Measurements from ENCODE around the gene SRRM4.
A peak's percentile ranks its signal among the peaks of the same experiment; 100 is the strongest.

SRRM4 gene

DNA sequence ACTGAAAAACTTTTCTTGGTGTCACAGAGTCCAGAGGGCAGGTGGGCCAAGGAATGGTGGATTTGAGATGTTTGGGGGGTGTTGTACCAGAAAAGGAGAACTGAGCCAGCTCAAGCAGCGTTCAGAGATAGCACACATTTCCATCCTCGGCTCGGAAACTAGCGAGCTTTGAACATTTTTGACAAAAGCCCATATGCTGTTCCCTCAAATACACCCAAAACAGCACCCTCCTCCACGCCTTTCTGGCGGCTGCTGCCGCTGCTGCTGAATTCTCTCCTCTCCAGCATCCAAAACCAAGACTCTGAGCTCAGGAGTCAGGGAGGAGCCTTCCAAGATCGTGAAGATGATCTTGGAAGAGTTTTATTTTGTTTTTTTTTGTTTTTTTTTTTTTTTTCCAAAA, 961 bp downstream of the SRRM4 start (continued):
- TF ChIP-seq, protein P1, sequence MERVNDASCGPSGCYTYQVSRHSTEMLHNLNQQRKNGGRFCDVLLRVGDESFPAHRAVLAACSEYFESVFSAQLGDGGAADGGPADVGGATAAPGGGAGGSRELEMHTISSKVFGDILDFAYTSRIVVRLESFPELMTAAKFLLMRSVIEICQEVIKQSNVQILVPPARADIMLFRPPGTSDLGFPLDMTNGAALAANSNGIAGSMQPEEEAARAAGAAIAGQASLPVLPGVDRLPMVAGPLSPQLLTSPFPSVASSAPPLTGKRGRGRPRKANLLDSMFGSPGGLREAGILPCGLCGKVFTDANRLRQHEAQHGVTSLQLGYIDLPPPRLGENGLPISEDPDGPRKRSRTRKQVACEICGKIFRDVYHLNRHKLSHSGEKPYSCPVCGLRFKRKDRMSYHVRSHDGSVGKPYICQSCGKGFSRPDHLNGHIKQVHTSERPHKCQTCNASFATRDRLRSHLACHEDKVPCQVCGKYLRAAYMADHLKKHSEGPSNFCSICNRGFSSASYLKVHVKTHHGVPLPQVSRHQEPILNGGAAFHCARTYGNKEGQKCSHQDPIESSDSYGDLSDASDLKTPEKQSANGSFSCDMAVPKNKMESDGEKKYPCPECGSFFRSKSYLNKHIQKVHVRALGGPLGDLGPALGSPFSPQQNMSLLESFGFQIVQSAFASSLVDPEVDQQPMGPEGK (CRISPR knock-in tag; IDR thresholded peaks at IDR 0.05; ENCODE audit: borderline replicate concordance) = no peak
- no peak for TF ChIP-seq CSDC2 (CRISPR knock-in tag; IDR thresholded peaks at IDR 0.05)
- no peak for TF ChIP-seq TCF4 (CRISPR knock-in tag; IDR thresholded peaks at IDR 0.05; ENCODE audit: borderline replicate concordance)
- no peak for TF ChIP-seq ZNF565 (CRISPR knock-in tag; conservative IDR thresholded peaks at IDR 0.05; ENCODE audit: low read depth)
- TF ChIP-seq GLIS3 (CRISPR knock-in tag; IDR thresholded peaks at IDR 0.05) = no peak
- TF ChIP-seq ZFP30 (CRISPR knock-in tag; IDR thresholded peaks at IDR 0.05) = no peak
- TF ChIP-seq RARB (CRISPR knock-in tag; IDR thresholded peaks at IDR 0.05) = no peak

DNA sequence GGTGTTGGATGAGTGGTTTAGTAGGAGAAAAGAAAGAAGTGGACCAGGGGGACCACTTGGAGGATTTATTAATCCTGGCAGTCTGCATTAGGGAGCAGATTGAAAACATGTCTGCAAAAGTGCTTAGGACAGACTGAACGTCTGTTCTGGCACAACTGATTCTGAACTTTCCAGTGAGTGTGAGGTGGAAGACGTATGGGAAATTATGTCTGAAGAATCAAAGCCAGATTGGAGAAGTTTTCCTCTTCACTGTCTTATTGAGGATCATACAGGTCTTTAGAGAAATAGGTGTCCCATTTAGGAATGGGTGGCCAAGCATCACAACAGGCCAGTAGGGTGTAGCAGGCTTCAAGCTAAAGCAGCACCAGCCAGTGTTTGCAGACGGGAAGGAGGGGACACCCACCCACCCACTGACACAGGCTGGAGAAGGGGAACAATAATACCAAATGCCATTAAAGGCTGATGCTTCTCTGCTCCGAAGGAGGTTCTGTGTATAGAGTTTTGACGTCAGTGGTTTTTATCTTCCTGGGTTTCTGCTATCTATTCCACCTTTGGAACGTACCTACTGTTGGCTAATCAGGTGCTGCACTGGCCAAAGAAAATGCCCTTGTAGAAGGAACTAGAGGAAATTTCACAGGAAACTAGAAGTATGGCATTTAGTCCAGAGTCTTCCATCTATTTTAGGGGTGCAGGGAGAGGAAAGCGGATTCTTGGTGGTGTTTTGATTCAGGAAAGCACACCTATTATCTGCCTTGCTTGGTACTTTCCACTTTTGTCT, 1.8 kb downstream of the SRRM4 start:
- no peak for ATAC-seq
- TF ChIP-seq ZFP30 (CRISPR knock-in tag; IDR thresholded peaks at IDR 0.05) = no peak
- TF ChIP-seq TCF4 (CRISPR knock-in tag; IDR thresholded peaks at IDR 0.05; ENCODE audit: borderline replicate concordance) = no peak
- TF ChIP-seq, protein P1 (CRISPR knock-in tag; IDR thresholded peaks at IDR 0.05; ENCODE audit: borderline replicate concordance) = no peak
- TF ChIP-seq CSDC2 (CRISPR knock-in tag; IDR thresholded peaks at IDR 0.05) = no peak
- TF ChIP-seq RARB (CRISPR knock-in tag; IDR thresholded peaks at IDR 0.05) = no peak
- TF ChIP-seq, protein P2, sequence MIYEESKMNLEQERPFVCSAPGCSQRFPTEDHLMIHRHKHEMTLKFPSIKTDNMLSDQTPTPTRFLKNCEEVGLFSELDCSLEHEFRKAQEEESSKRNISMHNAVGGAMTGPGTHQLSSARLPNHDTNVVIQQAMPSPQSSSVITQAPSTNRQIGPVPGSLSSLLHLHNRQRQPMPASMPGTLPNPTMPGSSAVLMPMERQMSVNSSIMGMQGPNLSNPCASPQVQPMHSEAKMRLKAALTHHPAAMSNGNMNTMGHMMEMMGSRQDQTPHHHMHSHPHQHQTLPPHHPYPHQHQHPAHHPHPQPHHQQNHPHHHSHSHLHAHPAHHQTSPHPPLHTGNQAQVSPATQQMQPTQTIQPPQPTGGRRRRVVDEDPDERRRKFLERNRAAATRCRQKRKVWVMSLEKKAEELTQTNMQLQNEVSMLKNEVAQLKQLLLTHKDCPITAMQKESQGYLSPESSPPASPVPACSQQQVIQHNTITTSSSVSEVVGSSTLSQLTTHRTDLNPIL (CRISPR knock-in tag; IDR thresholded peaks at IDR 0.05; ENCODE audit: low read depth) = no peak
- TF ChIP-seq ARNTL (CRISPR knock-in tag; IDR thresholded peaks at IDR 0.05; ENCODE audit: borderline replicate concordance, low read depth) = no peak
- TF ChIP-seq ISL1 (CRISPR knock-in tag; IDR thresholded peaks at IDR 0.05) = no peak
- no peak for TF ChIP-seq PPARA (CRISPR knock-in tag; IDR thresholded peaks at IDR 0.05; ENCODE audit: borderline replicate concordance)
- TF ChIP-seq SNAI2 (CRISPR knock-in tag; IDR thresholded peaks at IDR 0.05) = no peak

DNA sequence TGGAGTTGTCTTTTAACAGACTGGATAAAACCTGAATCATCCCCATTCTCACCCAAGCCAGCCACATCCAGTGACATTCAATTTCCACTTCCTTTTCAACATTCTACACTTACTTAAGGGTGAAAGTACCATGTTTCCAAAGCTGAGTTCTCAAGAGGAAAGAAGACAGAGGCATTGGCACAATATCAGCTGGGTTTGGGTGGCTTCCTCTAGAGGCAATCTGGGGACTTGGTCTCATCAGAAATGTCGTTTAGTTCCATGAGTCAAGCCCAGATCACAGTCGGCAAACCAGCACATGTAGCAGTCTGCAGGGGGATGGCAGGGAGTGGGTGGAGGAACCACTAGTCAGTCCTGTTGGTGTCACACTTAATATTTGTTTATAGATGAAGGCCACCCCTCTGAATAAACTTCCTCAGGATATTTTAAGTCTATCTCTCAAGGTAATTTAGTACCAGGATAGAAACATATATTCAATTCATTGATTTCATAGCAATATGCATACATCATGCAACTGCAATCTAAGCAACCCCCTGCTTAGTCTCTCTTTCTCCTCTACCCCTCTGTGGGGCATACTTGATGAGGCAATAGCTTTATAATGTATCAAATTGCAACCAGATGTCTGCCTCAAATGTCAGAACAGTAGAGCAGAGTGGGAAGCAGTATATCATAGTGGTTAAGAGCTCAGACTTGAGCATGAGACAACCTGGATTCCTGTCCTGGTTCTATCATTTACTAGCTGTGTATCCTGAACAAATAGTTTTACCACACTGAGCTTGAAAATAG, 3.0 kb downstream of the SRRM4 start:
- no peak; the same call in 2 of the 3 replicates for ATAC-seq
- TF ChIP-seq, protein P2 (CRISPR knock-in tag; IDR thresholded peaks at IDR 0.05; ENCODE audit: low read depth) = no peak
- peak; percentile 54; the same call in 1 of the 2 replicates for TF ChIP-seq TCF4 (CRISPR knock-in tag; IDR thresholded peaks at IDR 0.05; ENCODE audit: borderline replicate concordance)
- TF ChIP-seq OSR1 (CRISPR knock-in tag; IDR thresholded peaks at IDR 0.05) = no peak
- no peak for TF ChIP-seq RARB (CRISPR knock-in tag; IDR thresholded peaks at IDR 0.05)
- TF ChIP-seq, protein P3, sequence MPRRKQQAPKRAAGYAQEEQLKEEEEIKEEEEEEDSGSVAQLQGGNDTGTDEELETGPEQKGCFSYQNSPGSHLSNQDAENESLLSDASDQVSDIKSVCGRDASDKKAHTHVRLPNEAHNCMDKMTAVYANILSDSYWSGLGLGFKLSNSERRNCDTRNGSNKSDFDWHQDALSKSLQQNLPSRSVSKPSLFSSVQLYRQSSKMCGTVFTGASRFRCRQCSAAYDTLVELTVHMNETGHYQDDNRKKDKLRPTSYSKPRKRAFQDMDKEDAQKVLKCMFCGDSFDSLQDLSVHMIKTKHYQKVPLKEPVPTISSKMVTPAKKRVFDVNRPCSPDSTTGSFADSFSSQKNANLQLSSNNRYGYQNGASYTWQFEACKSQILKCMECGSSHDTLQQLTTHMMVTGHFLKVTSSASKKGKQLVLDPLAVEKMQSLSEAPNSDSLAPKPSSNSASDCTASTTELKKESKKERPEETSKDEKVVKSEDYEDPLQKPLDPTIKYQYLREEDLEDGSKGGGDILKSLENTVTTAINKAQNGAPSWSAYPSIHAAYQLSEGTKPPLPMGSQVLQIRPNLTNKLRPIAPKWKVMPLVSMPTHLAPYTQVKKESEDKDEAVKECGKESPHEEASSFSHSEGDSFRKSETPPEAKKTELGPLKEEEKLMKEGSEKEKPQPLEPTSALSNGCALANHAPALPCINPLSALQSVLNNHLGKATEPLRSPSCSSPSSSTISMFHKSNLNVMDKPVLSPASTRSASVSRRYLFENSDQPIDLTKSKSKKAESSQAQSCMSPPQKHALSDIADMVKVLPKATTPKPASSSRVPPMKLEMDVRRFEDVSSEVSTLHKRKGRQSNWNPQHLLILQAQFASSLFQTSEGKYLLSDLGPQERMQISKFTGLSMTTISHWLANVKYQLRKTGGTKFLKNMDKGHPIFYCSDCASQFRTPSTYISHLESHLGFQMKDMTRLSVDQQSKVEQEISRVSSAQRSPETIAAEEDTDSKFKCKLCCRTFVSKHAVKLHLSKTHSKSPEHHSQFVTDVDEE (CRISPR knock-in tag; IDR thresholded peaks at IDR 0.05) = no peak

DNA sequence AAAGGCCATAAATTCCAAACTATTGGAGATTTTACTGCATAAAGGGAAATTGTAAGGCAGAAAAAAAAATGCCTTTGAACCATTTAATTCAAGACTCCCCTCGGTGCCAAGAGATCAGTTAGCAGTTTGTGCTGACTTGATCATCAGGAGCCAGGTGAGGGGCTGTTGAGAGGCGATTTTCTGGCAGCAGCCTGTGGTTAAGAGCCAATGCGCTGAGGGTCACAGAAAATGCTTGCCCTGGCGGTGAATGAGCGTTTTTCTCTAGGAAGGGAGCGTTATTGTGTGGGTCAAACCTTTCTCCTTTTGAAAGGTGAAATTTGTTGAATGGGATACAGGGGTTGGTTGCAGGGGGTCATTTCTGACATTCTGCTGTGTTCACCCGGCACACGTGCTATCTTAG, 4.7 kb downstream of the SRRM4 start:
- ATAC-seq = no peak
- TF ChIP-seq SNAI2 (CRISPR knock-in tag; IDR thresholded peaks at IDR 0.05) (no peak), CSDC2 (CRISPR knock-in tag; IDR thresholded peaks at IDR 0.05) (no peak), BACH2 (CRISPR knock-in tag; IDR thresholded peaks at IDR 0.05; ENCODE audit: borderline replicate concordance) (no peak), TOX (CRISPR knock-in tag; IDR thresholded peaks at IDR 0.05; ENCODE audit: borderline replicate concordance) (no peak), ZFP30 (CRISPR knock-in tag; IDR thresholded peaks at IDR 0.05) (no peak), OSR1 (CRISPR knock-in tag; IDR thresholded peaks at IDR 0.05) (no peak), ZFP3 (CRISPR knock-in tag; IDR thresholded peaks at IDR 0.05) (no peak), ZNF70 (CRISPR knock-in tag; IDR thresholded peaks at IDR 0.05) (no peak), ARNTL (CRISPR knock-in tag; IDR thresholded peaks at IDR 0.05; ENCODE audit: borderline replicate concordance, low read depth) (no peak), RARB (CRISPR knock-in tag; IDR thresholded peaks at IDR 0.05) (no peak), ISL1 (CRISPR knock-in tag; IDR thresholded peaks at IDR 0.05) (no peak), ZC3H10 (CRISPR knock-in tag; IDR thresholded peaks at IDR 0.05) (no peak), TCF4 (CRISPR knock-in tag; IDR thresholded peaks at IDR 0.05; ENCODE audit: borderline replicate concordance) (no peak)
- TF ChIP-seq, protein P2 (CRISPR knock-in tag; IDR thresholded peaks at IDR 0.05; ENCODE audit: low read depth) = no peak
- TF ChIP-seq, protein P1 (CRISPR knock-in tag; IDR thresholded peaks at IDR 0.05; ENCODE audit: borderline replicate concordance) = no peak

Measured in SK-N-SH treated with all-trans-retinoic acid at 6 μM for 48 hours (cell line).